NCI-H2081 treated with DMSO at 0.1 percent for 48 hours (cell line): ENCODE results near the gene TNXB.
"Not testable (repeated sequence)": the region's sequence is repeated elsewhere in the genome, so short reads cannot be mapped to it uniquely, and the experiment has no call there.

ENCODE experiments used
- DNase-seq: peaks from one replicate; lab custom pipeline; 2025; lab: John Stamatoyannopoulos, UW

Gene TNXB

GRCh38 chr6:32056254-32056653 is 52.9 kb downstream of the TNXB start:
- no peak for DNase-seq

GRCh38 chr6:32055756-32056155 is 53.4 kb downstream of the TNXB start:
- DNase-seq, result not testable (repeated sequence)

GRCh38 chr6:32053314-32053713 is 55.8 kb downstream of the TNXB start:
- DNase-seq, result not testable (repeated sequence)

DNA sequence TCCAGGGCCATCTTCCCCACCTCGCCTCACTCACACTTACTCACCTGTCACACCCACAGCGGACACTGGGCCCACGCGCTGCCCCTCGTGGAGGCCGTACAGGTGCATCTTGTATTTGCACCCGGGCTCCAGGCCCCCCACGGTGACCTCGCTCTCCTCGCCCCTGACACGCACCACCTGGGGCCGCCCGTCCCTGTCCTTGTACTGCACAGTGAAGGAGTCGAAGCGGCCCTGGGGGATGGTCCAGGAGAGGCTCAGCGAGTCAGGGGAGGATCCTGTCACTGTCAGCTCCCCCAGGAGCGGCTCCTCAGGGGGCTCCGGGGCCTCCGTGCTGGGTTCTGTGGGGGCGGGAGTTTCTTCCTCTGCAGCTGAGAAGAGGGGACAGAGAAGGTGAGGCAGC is 56.5 kb downstream of the TNXB start:
- DNase-seq, result not testable (repeated sequence)

DNA sequence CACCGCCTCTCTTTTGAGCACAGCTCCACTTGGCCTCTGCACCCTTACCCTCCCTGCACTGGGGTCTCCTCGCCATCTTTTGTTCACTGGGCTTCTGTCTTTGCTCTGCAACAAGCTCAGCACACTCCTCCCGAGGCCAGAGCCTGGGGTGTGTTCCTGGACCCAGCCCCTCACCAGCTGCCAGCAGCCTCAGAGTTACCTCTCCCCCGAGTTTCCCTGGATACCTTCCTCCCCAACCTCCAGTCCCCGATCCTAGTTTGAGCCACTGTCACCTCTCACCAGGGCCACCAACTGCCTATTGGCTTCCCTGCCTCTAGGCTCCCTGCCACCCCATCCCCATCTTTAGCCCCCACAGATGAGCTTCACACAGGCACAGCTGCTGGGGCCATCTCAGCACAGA is 58.6 kb downstream of the TNXB start:
- DNase-seq, result no peak

GRCh38 chr6:32049736-32050135 is 59.4 kb downstream of the TNXB start:
- DNase-seq, result not testable (repeated sequence)

DNA sequence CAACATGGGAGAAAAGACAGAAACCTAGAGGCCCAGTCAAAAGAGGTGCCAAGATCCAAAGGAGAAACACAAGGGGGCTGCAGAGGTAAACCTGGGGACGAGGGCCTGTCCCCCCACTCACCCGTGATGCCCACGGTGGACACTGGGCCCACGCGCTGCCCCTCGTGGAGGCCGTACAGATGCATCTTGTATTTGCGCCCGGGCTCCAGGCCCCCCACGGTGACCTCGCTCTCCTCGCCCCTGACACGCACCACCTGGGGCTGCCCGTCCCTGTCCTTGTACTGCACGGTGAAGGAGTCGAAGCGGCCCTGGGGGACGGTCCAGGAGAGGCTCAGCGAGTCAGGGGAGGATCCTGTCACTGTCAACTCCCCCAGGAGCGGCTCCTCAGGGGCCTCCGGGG is 60.0 kb downstream of the TNXB start:
- DNase-seq, result not testable (repeated sequence)

DNA sequence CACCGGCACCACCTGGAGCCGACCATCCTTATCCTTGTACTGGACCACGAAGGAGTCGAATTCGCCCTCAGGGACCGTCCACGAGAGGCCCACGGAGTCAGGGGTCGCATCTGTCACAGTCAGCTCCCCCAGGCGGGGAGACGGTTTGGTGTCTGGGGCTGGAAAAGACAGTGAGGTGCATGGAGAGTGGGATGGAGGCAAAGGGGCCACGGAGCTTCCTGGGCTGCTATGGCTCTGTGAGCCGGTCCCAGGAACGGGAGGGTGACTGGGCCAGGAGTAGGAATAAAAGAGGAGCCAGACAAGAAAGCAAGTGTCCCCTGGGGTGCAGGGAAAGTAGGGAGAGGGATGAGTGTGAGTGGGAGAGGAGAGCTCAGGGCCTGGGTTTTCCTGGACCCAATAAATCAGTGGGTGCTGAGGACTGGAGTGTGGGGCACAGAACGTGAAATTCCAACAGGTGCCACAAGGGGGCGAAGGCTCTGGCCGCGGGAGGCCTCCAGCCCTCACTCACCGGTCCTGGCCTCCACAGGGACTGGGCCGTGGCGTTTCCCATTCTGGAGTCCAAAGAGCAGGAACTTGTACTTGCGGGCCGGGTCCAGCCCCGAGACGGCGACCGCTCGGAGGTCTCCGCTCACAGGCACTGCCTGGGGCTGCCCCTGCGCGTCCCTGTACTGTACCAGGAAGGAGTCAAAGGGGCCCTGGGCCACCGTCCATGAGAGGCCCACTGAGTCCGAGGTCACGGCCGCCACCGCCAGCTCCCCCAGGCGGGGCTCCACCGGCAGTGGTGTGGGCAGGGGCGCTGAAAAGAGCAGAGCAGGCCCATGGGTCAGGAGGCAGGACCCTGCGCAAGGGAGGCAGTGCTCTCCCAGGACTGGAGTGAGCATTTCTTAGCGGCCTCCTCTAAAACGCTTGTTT is 61.0 kb downstream of the TNXB start:
- no peak for DNase-seq

DNA sequence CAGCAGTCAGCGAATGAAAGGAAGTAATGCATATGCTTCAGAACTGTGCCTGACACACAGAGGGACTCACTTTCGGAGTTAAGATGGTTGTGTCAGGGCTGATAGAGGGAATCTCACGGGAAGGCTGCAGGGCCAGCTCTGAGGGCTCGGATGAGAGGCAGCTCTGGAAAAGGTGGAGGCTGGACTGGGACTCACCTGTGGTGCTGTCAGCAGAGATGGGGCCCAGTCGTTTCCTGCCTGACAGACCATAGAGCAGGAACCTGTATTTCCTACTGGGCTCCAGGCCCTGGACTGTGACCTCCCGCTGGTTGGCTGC is 61.6 kb downstream of the TNXB start:
- DNase-seq, result no peak

DNA sequence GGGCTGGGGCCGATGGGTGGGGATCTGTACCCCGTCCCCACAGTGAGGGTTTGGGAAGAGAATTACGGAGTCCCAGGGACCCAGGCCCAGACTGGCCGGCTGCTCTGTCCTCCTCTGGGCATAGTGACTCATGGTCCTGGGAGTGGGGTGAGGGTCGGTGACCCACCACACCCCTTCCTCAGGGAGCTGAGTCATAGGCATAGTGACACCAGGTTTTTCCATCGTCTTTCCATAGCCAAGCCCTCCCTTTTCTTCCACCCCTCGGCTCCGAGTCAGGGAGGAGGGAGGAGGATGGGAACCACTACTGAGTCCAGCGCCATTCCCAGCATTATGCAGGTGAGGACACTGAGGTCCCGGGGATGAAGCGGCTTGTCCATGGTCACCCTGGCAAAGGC is 62.1 kb downstream of the TNXB start:
- no peak for DNase-seq

- DNase-seq, result no peak
Observed at GRCh38 chr6:32046450-32047083, 62.6 kb downstream of the TNXB start.

DNA sequence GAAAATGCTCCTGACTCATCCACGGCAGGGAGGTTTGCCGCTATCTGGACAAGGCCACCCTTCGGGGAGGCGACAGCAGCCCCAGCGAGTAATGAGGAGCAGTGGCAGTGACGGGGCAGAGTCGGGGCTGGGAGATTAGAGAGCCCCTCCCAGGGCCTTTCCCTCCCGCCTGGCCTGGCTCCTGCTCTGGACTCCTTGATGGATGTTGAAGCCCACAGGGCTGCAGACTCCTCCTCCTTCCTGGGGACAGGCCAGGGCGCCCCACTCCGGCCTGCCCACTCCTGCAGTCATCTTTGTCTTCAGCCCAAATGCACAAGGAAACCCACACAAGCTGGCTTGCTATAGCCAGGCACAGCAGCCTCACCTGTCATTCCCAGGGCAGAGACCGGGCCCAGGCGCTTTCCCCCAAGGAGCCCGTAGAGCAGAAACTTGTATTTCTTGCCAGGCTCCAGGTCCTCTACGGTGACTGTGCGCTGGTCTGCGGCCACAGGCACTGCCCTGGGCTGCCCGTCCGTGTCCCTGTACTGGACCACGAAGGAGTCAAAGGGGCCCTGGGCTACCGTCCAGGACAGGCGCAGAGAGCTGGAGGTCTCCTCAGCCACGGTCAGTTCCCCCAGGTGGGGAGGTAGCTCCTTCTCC is 63.2 kb downstream of the TNXB start:
- no peak for DNase-seq

- not testable (repeated sequence) for DNase-seq
Observed at GRCh38 chr6:32044916-32045315, 64.2 kb downstream of the TNXB start.

DNA sequence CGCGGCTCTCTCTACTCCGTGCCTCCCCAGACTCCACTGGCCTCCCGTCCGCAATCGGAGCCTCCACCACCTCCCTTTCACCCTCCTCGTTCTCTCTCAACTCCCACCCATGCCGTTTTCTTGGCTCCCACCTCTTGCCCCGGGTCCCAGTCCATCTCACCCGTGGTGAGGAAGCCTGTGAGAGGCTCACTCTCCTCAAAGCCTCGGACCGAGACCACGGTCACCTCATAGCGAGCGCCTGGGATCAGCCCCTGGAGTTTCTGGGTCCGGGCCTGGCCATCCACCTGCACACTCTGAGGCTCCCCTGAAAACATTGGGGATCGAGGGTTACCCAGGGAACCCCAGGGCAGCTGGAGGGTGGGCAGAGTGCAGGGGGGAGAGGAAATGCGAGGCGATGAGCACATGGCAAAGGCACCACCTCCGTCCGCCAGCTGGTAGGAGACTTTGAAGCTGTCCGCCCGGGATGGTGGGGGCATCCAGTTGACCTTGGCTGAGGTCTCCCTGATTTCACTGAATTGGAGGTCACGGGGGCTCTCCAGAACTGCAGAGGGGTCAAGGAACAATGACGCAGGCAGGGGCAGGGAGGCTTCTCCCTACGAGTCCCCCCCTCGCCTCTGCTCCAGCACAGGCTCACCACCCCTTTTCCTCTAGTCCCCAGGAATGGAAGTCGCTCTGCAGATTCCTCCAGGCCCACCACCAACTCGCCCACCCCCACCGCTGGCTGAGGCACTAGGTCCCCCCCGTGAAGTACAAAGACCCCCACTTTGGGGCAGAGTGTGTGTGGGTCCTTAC is 65.4 kb downstream of the TNXB start:
- DNase-seq, result not testable (repeated sequence)

DNA sequence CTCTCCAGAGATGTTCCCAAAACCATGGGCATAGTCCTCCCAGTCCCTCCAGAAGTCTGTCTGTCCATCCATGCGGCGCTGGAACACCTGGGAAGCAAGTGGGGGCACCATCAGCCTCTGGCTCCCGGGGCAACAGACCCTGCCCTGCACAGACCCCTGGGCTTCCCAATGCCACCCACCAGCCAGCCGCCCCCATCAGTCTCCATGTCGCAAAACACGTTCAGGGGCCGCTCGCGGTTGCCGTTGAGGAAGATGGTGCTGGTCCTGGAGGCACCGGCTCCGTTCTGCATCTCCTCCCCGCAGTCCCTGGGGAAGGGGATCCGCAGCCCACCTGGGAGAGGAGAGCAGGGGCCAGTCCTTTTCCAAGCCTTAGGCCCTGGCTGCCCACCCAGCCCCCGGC is 66.9 kb downstream of the TNXB start:
- not testable (repeated sequence) for DNase-seq

DNA sequence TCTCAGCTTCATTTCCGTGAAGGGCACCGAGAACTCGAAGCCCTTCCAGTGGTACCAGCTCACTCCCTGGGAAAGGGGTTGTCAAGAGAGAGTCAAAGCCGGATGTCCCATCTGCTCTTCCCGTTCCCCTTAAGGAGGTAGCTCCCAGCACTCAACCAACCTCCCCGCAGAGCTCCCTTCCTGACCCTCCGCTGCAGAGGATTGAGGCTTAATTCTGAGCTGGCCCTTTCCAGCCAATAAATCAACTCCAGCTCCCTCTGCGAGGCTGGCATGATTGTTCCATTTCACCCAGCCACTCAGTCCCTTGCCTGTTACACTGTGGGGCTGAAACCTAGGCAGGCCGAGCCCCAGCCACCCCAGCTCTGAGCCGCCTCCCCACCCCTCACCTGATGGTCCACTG is 67.8 kb downstream of the TNXB start:
- not testable (repeated sequence) for DNase-seq

DNA sequence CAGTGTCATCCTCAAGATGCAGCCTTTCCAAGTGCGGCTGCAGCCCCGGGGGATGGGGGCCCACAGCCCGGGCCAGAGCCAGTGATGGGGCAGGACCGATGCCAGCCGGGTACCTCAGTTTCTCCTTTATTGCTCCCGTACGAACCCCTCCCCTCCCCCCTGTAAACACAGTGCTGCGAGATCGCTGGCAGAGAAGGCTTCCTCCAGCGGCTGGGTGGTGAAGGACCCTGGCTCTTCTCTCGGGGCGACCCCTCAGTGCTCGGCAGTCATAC is 68.2 kb downstream of the TNXB start:
- DNase-seq, result not testable (repeated sequence)

- not testable (repeated sequence) for DNase-seq
Observed at GRCh38 chr6:32040299-32041049, 68.7 kb downstream of the TNXB start.

GRCh38 chr6:32039321-32040274 is 69.5 kb downstream of the TNXB start:
- DNase-seq, result not testable (repeated sequence)

DNA sequence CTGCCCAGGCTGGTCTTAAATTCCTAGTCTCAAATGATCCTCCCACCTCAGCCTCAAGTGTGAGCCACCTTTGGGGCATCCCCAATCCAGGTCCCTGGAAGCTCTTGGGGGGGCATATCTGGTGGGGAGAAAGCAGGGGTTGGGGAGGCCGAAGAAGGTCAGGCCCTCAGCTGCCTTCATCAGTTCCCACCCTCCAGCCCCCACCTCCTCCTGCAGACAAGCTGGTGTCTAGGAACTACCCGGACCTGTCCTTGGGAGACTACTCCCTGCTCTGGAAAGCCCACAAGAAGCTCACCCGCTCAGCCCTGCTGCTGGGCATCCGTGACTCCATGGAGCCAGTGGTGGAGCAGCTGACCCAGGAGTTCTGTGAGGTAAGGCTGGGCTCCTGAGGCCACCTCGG is 70.3 kb downstream of the TNXB start:
- not testable (repeated sequence) for DNase-seq
